NK-92 (cell line): ENCODE data around the gene INF2.

ENCODE experiments used
- DNase-seq: peaks from one replicate; lab custom pipeline; 2025; ENCODE audit not compliant: unreplicated experiment; lab: John Stamatoyannopoulos, UW

The INF2 gene

GRCh38 chr14:104732931-104733681, 43.7 kb downstream of the INF2 start:
- no peak for DNase-seq

DNA sequence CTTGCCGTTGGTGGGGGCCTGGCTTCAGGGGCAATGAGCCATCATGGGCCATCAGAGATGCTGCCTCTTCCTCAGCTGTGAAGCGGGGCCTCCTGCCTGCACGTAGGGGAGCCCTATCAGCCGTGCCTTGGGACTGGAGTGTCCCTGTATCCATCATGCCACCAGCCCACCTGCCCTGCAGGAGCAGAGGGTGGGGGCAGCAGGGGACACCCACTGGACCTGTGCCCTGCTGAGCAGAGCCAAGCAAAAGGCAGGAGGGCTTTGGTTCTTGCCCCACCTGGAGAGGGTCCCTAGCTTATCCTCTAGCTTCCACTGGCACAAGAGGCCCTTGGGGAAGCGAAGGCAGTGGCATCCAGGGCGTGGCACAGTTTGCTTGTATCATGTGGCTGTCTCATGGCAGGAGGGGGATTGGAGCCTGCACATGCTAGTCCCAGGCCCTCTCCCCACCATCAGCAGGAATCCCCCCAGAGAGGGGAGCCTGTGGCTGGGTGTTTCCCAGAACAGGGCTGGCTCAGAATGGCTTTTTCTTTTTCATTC, 44.7 kb downstream of the INF2 start:
- DNase-seq: no peak

DNA sequence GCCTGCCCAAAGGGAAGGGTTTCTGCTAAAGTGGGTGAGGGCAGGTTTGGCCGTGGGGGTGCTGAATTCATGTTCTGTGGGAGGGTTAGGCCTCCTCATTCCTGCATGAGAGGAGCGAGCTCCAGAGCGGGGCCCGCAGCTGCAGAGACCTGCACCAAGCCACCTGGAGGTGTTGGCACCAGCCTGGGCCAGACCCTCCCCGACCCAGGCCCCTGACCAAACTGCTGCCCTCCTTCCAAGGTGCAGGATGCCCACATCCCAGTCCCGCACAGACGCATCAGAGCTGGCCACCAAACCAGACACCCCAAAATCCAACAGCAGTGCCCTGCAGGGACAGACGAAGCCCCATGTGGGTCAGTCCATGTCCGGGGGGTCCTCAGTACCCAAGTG, 45.2 kb downstream of the INF2 start:
- no peak for DNase-seq

DNA sequence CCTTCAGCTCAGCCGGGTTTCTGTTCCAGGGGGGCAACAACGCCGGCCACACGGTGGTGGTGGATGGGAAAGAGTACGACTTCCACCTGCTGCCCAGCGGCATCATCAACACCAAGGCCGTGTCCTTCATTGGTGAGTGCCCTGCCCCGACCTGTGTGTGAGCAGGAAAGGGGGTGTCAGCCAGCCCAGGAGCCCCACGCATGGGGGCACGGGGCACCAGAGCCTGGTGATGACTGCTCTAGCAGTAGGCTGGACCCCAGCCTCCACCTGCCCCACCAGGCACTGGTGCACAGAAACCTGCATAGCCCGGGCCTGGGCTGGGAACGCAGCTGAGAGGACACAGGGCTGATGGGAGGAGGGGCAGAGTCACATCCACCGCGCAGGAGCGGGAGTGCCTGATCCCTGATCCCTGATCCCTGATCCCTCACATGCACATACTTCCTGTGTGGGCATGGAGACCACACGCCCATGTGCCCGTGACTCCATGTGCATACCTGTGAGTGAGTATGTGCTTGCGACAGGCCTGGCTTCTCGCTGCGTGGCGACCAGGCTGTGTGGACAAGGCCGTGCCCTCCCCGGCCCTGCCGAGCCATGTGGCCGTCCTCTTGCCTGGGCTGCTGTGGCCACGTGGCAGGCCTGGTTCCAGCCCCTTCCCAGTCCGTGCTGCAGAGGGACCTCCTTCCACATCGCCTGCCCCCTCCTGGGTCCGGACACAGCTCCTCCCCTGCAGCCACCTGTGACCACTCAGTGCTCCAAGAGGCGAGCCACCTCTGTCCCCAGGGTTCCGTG, 45.8 kb downstream of the INF2 start:
- DNase-seq: no peak

GRCh38 chr14:104735830-104736642, 46.6 kb downstream of the INF2 start:
- no peak for DNase-seq

- DNase-seq: no peak
Measured at GRCh38 chr14:104738375-104739019, 49.1 kb downstream of the INF2 start.

DNA sequence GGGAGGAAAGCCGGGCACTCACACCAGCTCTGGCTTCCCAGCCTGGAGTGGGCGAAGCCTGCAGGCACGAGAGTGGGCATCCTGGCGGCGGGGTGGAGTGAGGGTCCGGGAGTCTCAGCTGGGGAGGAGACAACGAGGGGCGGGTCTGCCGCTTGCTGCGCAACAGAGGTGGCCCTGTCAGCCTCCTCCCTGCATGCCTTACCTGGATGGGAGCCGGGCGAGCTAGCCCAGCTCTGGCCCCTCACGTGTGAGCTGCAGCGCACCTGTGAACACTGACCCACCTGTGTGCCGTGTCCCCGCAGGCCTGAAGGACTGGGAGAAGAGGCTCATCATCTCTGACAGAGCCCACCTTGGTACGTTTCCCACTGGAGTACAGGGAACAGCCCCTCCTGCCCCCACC, 49.6 kb downstream of the INF2 start:
- no peak for DNase-seq

GRCh38 chr14:104739546-104740516, 50.4 kb downstream of the INF2 start:
- no peak for DNase-seq

DNA sequence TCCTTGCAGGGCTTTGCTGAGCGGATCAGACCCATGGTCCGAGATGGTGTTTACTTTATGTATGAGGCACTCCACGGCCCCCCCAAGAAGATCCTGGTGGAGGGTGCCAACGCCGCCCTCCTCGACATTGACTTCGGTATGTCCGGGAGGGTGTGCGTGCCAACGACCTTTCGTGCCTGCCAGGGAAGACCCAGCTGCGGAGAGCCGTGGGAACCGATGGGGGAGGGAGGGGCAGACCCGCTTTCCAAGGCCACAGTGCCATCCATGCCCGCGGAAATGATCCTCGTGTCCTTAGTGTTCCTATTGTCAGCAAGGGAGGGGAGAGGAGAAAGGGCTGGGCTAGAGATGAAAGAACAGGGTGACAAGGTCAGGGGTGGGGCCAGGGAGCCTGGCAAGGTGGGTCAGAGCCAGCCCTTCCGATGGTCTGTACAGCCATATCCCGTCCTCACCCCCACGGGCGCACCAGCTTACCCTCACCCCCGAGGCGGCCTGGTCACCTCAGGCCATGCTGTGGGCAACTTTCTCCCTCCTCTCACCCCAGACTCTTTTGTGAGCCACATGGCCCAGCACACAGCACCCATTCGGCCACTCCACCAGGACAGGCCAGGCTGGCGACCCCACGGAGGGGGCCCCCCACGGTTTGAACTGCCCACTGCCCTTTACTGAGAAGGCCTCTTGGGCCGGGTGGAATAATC, 51.8 kb downstream of the INF2 start:
- DNase-seq: no peak

DNA sequence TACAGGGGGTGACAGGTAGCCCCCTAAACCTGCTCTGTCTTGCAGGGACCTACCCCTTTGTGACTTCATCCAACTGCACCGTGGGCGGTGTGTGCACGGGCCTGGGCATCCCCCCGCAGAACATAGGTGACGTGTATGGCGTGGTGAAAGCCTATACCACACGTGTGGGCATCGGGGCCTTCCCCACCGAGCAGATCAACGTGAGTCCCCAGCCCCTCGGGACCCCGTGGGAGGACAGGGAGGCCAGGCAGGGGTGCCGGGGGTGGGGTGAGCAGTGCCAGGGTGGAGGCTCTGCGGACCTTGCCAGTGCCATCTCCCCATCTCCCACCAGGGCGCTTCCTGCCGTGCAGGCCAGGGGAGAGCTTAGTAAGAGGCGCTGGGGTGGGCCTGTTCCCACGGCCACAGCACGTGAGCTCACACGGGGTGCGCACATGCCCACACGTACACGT, 52.4 kb downstream of the INF2 start:
- DNase-seq: no peak

GRCh38 chr14:104742586-104743455, 53.4 kb downstream of the INF2 start:
- no peak for DNase-seq

GRCh38 chr14:104743461-104744380, 54.3 kb downstream of the INF2 start:
- no peak for DNase-seq

DNA sequence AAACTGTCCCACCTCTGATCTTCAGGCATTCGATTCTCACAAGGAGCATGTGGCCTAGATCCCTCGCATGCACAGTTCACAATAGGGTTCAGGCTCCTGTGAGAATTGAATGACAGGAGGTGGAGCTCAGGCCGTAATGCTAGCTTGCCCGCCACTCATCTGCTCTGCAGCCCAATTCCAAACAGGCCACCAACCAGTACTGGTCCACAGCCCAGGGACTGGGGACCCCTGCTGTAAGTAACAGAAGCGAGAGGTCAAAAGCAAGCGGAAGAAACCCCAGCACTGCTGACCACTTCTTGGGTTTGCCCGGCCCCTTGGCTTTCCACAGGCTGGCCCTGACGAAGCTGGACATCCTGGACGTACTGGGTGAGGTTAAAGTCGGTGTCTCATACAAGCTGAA, 55.1 kb downstream of the INF2 start:
- DNase-seq: no peak

DNA sequence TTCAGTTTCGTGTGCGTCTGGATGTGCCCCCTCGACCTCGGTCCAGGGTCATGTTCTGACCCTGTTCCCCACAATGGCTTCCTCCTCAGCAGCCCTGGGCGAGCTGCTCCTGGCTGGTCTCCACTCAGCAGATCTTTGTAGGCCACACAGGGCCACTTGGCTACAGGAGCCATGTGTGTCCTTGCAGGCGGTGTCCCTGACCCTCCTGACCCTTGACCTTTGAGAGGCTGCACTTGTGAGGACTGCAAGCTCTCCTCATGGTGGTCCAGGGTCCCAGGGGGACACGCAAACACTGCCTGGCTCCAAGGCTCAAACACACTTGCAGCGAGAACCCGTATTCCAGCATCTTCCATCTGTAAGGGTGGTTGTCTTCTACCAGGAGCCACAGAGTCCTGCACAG, 56.0 kb downstream of the INF2 start:
- no peak for DNase-seq

DNA sequence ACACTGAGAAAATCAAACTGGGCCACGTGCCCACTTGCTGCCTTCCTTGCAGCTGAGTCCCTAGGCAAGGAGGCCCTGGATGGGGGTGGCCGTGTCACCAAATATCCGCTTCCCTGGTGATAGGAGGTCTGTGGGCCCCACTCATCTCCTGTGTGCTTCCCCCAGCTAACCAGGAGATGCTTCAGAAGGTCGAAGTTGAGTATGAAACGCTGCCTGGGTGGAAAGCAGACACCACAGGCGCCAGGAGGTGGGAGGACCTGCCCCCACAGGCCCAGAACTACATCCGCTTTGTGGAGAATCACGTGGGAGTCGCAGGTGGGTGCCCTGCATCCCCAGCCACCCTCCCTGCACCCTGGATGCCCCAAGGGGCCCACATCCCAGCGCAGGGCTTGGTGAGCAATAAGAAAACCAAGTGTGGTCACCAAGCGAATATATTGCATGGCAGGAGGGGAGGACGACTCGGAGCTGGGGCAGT, 56.7 kb downstream of the INF2 start:
- DNase-seq: no peak

DNA sequence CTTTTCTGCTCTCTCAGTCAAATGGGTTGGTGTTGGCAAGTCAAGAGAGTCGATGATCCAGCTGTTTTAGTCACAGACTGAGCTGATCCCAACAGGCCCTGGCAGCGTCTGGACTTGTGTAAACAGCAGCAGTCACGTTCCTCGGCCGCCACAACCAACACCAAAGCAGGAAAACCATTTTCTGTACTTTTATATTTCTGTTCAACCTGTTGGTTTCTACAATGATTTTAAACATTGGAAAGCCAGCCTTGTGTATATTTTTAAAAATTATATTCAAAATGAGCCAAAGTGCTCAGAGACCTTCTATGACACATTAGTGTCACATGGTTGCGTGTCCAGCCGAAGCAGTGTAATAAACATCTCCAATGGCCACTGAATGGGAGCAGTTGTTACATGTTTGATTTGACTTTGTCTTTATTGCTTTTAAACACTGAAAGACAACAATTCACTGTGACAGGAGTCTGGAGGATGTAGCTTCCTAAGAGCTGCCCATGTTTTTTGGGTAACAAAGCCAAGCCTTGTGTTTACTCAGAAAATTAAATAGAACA, 57.6 kb downstream of the INF2 start:
- DNase-seq: no peak

GRCh38 chr14:104747876-104748275, 58.5 kb downstream of the INF2 start:
- DNase-seq: no peak
